Measurements from ENCODE around the gene S100A7A.

S100A7A gene

GRCh38 chr1:153389973-153390879 lies 26.1 kb upstream of the S100A7A start:
- DNase-seq: no peak
- peaks cover 29% of the 10 kb centered on the region for H3K27me3 Mint-ChIP-seq
- H3K27ac Mint-ChIP-seq: no peak overlapping the region
- H3K9me3 Mint-ChIP-seq: no peaks in the 10 kb centered on the region
- no peak overlapping the region for H3K4me3 Mint-ChIP-seq
- CTCF ChIA-PET: no interaction called here
- peaks cover 13% of the 10 kb centered on the region for H3K4me1 Mint-ChIP-seq
- no peaks in the 10 kb centered on the region for H3K36me3 Mint-ChIP-seq

GRCh38 chr1:153390938-153391710 lies 25.2 kb upstream of the S100A7A start, which contains the start of gene S100A8:
TSS of gene S100A8 (minus strand) at chr1:153391073. CDS start at chr1:153390535, 538 bp downstream.
- Mint-ChIP-seq H3K4me3 (no peak within 1 kb of the TSS), H3K27ac (no peak within 1 kb of the TSS), H3K4me1 (peaks cover 9% of the 10 kb centered on the region), H3K9me3 (no peaks in the 10 kb centered on the region), H3K27me3 (peaks cover 32% of the 10 kb centered on the region), H3K36me3 (no peaks in the 10 kb centered on the region)
- DNase-seq: no peak
- CTCF ChIA-PET: no interaction called here

DNA sequence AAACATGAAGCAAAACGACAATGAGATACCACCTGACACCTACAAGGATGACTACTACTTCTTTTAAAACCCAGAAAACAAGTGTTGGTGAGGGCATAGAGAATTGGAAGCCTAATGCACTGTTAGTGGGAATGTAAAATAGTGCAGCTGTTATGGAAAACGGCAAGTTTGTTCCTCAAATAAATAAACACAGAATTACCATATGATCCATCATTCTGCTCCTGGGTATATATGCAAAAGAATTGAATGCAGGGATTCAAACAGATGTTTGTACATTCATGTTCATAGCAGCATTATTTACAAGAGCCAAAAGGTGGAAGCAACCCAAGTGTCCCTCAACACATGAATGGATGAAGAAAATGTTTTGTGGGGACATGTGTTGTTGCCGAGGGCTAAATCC lies 24.1 kb upstream of the S100A7A start:
- no peaks in the 10 kb centered on the region for H3K4me1 Mint-ChIP-seq
- no peaks in the 10 kb centered on the region for H3K36me3 Mint-ChIP-seq
- no peaks in the 10 kb centered on the region for H3K9me3 Mint-ChIP-seq
- H3K4me3 Mint-ChIP-seq: no peak overlapping the region
- CTCF ChIA-PET: interaction anchor here (0.6 kb wide), 1 partner anchor 37 kb away, joined by 3 read pairs; no protein-coding TSS in a partner anchor
- no peak overlapping the region for H3K27ac Mint-ChIP-seq
- DNase-seq: no peak
- H3K27me3 Mint-ChIP-seq: peaks cover 32% of the 10 kb centered on the region

DNA sequence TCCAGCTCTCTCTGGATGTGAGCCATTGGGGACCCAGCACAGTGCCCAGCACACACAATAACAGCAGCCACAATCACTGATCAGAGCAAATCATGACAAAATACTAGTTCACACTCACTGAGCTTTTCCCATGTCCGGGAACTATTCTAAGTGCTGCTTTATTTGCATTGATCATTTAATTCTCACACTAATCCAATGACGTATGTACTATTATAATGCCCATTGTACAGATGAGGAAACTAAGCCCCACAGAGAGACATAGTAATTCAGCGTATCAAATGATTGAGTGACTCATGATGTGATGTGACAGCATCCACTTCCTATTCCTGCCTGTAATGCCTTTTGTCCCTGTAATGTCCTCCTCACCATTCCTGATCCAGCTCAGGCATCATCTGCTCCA lies 23.5 kb upstream of the S100A7A start:
- H3K27me3 Mint-ChIP-seq: peaks cover 34% of the 10 kb centered on the region
- CTCF ChIA-PET: interaction anchor here (0.8 to 1.2 kb wide), 2 partner anchors 12 to 38 kb away, joined by 3 read pairs; no protein-coding TSS in a partner anchor

DNA sequence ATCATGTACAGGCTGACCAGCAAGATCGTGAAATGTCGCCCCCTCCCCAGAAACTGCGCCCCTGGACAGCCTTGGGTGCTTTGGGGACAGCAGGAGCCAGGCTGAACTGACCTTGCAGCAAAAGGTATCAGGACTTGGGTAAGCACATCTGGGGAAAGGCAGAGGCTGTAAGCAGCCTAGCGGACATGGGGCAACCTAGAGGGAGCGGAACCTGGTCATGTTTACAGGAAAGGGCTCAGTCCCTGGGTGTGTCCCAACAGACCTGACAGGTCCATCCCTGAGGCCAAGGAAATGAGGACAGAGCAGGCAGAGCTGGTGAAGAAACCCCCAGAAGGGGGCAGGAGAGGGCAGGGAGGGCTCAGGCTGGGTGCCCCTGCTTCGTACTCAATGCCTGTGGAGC lies 22.4 kb upstream of the S100A7A start:
- DNase-seq: no peak
- CTCF ChIA-PET: interaction anchor here (1.2 kb wide), 1 partner anchor 11 kb away, joined by 3 read pairs; no protein-coding TSS in a partner anchor
- H3K4me1 Mint-ChIP-seq: no peaks in the 10 kb centered on the region
- H3K27ac Mint-ChIP-seq: no peak overlapping the region
- no peaks in the 10 kb centered on the region for H3K36me3 Mint-ChIP-seq
- peaks cover 34% of the 10 kb centered on the region for H3K27me3 Mint-ChIP-seq
- no peak overlapping the region for H3K4me3 Mint-ChIP-seq
- no peaks in the 10 kb centered on the region for H3K9me3 Mint-ChIP-seq

More for the DNA sequence above, 23.5 kb upstream of the S100A7A start:
- DNase-seq: no peak
- no peaks in the 10 kb centered on the region for H3K4me1 Mint-ChIP-seq
- no peak overlapping the region for H3K27ac Mint-ChIP-seq
- H3K9me3 Mint-ChIP-seq: no peaks in the 10 kb centered on the region
- H3K36me3 Mint-ChIP-seq: no peaks in the 10 kb centered on the region
- no peak overlapping the region for H3K4me3 Mint-ChIP-seq

DNA sequence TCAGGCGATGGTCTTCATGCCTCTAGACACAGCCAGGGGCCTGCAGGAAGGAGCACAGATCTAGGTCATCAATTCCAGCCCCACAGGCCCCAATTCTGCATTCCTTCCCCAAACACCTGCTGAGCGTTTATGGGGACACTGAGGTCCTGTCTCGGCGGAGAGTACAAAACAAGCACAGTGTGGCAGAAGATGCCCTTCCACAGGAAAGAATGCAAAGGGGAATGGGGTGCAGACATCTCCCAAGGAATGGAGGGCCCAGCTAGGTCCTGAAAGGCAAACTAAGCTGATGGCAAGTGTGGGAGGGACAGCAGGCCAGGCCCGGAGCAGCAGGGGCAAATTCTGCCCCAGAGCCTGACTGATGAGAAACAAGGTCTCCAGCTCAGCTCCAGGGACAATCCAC lies 21.9 kb upstream of the S100A7A start:
- Mint-ChIP-seq H3K27ac (no peak overlapping the region), H3K4me3 (no peak overlapping the region), H3K9me3 (no peaks in the 10 kb centered on the region), H3K27me3 (peaks cover 34% of the 10 kb centered on the region), H3K36me3 (no peaks in the 10 kb centered on the region), H3K4me1 (no peaks in the 10 kb centered on the region)
- no peak for DNase-seq
- CTCF ChIA-PET: no interaction called here

GRCh38 chr1:153395136-153395685 lies 21.1 kb upstream of the S100A7A start:
- Mint-ChIP-seq H3K27ac (no peak overlapping the region), H3K4me3 (no peak overlapping the region), H3K9me3 (no peaks in the 10 kb centered on the region), H3K36me3 (no peaks in the 10 kb centered on the region), H3K27me3 (peaks cover 28% of the 10 kb centered on the region), H3K4me1 (no peaks in the 10 kb centered on the region)
- DNase-seq: no peak
- CTCF ChIA-PET: interaction anchor here (1.2 kb wide), 1 partner anchor 9 kb away, joined by 3 read pairs; no protein-coding TSS in a partner anchor

GRCh38 chr1:153395776-153396175 lies 20.5 kb upstream of the S100A7A start:
- Mint-ChIP-seq H3K4me1 (no peaks in the 10 kb centered on the region), H3K27me3 (peaks cover 26% of the 10 kb centered on the region), H3K4me3 (no peak overlapping the region), H3K36me3 (no peaks in the 10 kb centered on the region), H3K27ac (no peak overlapping the region), H3K9me3 (no peaks in the 10 kb centered on the region)
- CTCF ChIA-PET: interaction anchor here (1.2 kb wide), 1 partner anchor 9 kb away, joined by 3 read pairs; no protein-coding TSS in a partner anchor
- DNase-seq: no peak

DNA sequence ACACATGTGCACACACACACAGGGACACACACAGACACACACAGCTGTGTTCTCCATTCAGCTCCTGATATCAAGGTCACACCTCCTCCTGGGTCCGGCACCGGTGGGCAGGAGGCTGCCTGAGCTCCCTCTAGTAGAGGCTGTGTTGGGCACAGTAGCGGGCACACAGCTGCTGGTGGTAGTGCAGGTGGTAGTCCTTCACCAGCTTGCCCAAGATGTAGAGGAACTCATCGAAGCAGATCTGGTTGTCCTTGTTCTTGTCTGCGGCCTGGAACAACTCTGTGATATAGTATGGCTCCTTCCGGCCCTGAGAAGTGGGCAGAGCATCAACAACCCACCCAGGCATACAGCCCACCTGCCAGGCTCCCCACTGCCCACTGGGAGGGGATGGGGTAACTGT lies 19.9 kb upstream of the S100A7A start:
- CTCF ChIA-PET: interaction anchor here (1.2 kb wide), 1 partner anchor 8 kb away, joined by 3 read pairs; no protein-coding TSS in a partner anchor
- no peaks in the 10 kb centered on the region for H3K4me1 Mint-ChIP-seq
- H3K9me3 Mint-ChIP-seq: no peaks in the 10 kb centered on the region
- H3K4me3 Mint-ChIP-seq: no peak overlapping the region
- H3K27me3 Mint-ChIP-seq: peaks cover 22% of the 10 kb centered on the region
- H3K27ac Mint-ChIP-seq: no peak overlapping the region
- no peak for DNase-seq
- no peaks in the 10 kb centered on the region for H3K36me3 Mint-ChIP-seq

DNA sequence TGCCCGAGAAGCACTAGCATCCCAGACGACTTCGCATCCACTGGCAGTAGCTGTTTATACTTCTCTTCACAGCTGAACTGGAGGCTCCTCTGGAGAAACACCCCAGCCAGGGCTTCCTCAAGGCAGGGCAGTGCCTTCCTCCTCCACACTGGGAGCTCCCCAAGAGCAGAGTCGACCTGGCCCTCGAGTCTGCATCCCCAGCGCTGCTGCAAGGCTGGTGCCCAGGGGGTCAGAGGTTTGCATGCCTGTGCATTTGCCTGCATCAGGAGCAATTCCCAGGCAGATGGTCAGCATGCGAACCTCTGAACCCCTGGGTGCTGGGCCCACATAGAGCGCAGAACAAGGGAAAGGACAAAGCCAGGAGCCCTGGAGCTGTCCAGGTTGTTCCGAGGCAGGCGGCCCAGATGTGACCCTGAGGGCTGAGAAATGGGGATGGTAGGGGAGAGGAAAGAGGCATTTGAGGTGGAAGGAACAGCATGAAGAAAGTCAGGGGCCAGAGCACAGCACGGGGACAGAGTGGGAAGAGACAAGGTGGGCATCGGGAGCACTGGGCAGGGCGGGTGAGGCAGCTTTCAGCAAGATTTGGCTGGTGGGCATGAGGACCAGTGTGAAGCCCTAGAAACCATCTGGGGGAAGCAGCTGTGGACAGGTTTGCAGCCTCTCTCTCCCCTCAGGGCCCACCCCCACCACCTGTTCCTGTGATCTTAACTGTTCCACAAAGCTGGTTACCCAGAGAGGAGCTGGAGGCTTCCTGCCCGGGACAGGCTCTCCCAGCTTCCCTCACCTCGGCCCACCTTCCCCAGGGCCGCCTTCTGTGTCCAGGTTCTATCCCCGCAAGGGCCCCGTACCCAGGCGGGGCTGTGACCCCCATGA lies 19.0 kb upstream of the S100A7A start:
- H3K4me1 Mint-ChIP-seq: no peaks in the 10 kb centered on the region
- H3K27me3 Mint-ChIP-seq: peaks cover 22% of the 10 kb centered on the region
- H3K36me3 Mint-ChIP-seq: no peaks in the 10 kb centered on the region
- no peak overlapping the region for H3K4me3 Mint-ChIP-seq
- CTCF ChIA-PET: no interaction called here
- H3K9me3 Mint-ChIP-seq: no peaks in the 10 kb centered on the region
- DNase-seq: no peak
- no peak overlapping the region for H3K27ac Mint-ChIP-seq

DNA sequence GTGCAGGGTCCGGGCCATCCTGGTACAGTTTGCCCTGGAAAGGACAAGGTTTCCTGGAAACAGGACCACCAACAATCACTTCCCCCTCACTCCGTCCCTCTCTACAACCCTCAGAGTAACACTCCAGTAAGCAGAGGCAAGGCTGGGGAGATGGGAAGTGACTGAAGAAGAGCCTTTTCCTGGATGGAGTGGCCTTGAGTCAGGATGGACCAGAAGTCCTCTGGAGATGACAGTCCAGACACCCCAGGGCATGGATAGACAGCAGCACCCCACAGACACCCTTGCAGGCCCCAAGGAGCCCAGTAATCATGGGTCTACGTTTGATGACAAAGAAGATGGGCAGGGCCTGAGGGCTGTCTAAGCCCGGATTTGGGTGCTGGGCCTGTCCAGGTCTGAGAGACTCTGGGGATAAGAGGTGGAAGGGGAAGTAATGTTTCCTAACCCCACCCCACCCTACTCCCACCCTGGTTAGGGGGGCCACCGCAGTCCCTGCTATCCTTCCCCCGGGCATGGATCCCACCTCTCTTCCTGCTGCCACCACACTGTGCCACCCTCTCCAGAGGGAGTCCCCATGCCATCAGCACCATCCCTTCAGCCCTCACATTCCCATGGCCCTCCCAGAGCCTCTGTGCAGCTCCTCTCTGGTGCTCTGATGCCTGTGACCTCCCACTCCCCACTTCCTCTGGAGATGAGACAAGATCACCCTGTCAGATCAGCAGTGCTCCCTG lies 18.2 kb upstream of the S100A7A start:
- Mint-ChIP-seq H3K9me3 (no peaks in the 10 kb centered on the region), H3K4me3 (no peak overlapping the region), H3K4me1 (no peaks in the 10 kb centered on the region), H3K27me3 (peaks cover 22% of the 10 kb centered on the region), H3K27ac (no peak overlapping the region), H3K36me3 (no peaks in the 10 kb centered on the region)
- DNase-seq: no peak
- CTCF ChIA-PET: no interaction called here

- DNase-seq: no peak
- peaks cover 15% of the 10 kb centered on the region for H3K27me3 Mint-ChIP-seq
- CTCF ChIA-PET: interaction anchor here (1.8 kb wide), 1 partner anchor 44 kb away, joined by 4 read pairs; no protein-coding TSS in a partner anchor
- H3K9me3 Mint-ChIP-seq: no peaks in the 10 kb centered on the region
- no peak overlapping the region for H3K27ac Mint-ChIP-seq
- H3K4me1 Mint-ChIP-seq: no peaks in the 10 kb centered on the region
- H3K36me3 Mint-ChIP-seq: no peaks in the 10 kb centered on the region
- H3K4me3 Mint-ChIP-seq: no peak overlapping the region
These were observed 16.8 kb upstream of the S100A7A start for GRCh38 chr1:153399401-153400055.

All from activated naive CD4-positive, alpha-beta T cell treated with anti-CD3 and anti-CD28 coated beads, Interleukin-2, amount 10 ng/mL, durations not matched to agents 7 days and 5 days (primary cell).